Panc1 (cell line): ENCODE measurements around the gene USH1C. TPM values are rescaled to one million over a fixed set of nuclear protein-coding genes. Genes with fewer than 3 reads are reported as not detected.

Experiments
- ATAC-seq: fragments of 200-7000 bp; cut with Tn5 transposase; 2 replicates; pipeline ENCODE4 v1.9.1; 2020; ENCODE audit warnings: mild to moderate bottlenecking, moderate library complexity
- BruUV-seq: library from RNA; stranded (reverse); fragments of 400-500 nt; replicated peaks from 2 replicates; lab custom pipeline; 2021; lab: Mats Ljungman, UMichigan
- CTCF ChIA-PET: fragments of 300-600 bp; sonication (Branson Sonifier 250); formaldehyde crosslinking; loops from one replicate; lab custom pipeline; 2022; ENCODE audit warnings: antibody characterized with exemption; lab: Charles Lee
- POLR2A ChIA-PET: fragments of 300-600 bp; sonication (Branson Sonifier 250); formaldehyde crosslinking; loops from one replicate; lab custom pipeline; 2022; ENCODE audit warnings: antibody characterized with exemption; lab: Charles Lee
- DNase-seq: peaks from one replicate; pipeline ENCODE4 v3.0.0-alpha.2; 2010; ENCODE audit warnings: low read depth, low spot score
- H3K27ac ChIP-seq: 2 replicates; pipeline ENCODE4 v1.5.1; 2011; ENCODE audit warnings: mild to moderate bottlenecking, low read length, inconsistent platforms
- H3K27me3 ChIP-seq: fragments of 200-500 bp; sonication (Bioruptor generic); 2 replicates; pipeline ENCODE4 v1.6.0; 2014; ENCODE audit warnings: low read length, inconsistent platforms; ENCODE audit not compliant: control insufficient read depth, insufficient read depth
- H3K36me3 ChIP-seq: fragments of 200-500 bp; sonication (Bioruptor generic); 2 replicates; pipeline ENCODE4 v1.5.1; 2014; ENCODE audit warnings: inconsistent platforms, mild to moderate bottlenecking, low read length, moderate library complexity; ENCODE audit not compliant: control insufficient read depth, insufficient read depth
- H3K4me1 ChIP-seq: 2 replicates; pipeline ENCODE4 v1.5.1; 2011; ENCODE audit warnings: inconsistent platforms, mild to moderate bottlenecking, low read length, moderate library complexity; ENCODE audit not compliant: control insufficient read depth, insufficient read depth
- H3K4me3 ChIP-seq, 2 experiments: 2 replicates each; pipeline ENCODE4 v1.5.1; 2011 to 2012; ENCODE audit warnings: low read depth in 2 of 2, low read length in 2 of 2, mild to moderate bottlenecking in 2 of 2, inconsistent platforms in 1 of 2, moderate library complexity in 1 of 2
- H3K9me3 ChIP-seq: fragments of 200-500 bp; sonication (Bioruptor generic); 2 replicates; pipeline ENCODE4 v1.5.1; 2014; ENCODE audit warnings: low read depth, mild to moderate bottlenecking, inconsistent platforms, low read length, moderate library complexity; ENCODE audit not compliant: control insufficient read depth, insufficient read depth
- POLR2AphosphoS5 ChIP-seq: IDR thresholded peaks from 2 replicates; pipeline ENCODE4 v1.6.1; 2012; ENCODE audit warnings: mild to moderate bottlenecking, low read depth, low read length, moderate library complexity
- SIN3A ChIP-seq: IDR thresholded peaks from 2 replicates; pipeline ENCODE4 v1.6.1; 2012; ENCODE audit warnings: low read depth, mild to moderate bottlenecking, low read length, moderate library complexity, borderline replicate concordance; ENCODE audit not compliant: insufficient read depth
- TCF7L2 ChIP-seq: IDR thresholded peaks from 2 replicates; pipeline ENCODE4 v1.6.1; 2011; ENCODE audit warnings: mild to moderate bottlenecking, low read depth, low read length, inconsistent platforms
- in situ Hi-C: cut with HindIII; loops from 2 replicates; pipeline ENCODE4 v1.10.0; 2016; ENCODE audit warnings: low sequenced_read_pairs, low pct_unique_long_range_greater_than_20kb
- intact Hi-C: fragments of 100-400 bp; cut with micrococcal nuclease; formaldehyde crosslinking; loops from one replicate; pipeline ENCODE4 v1.10.0; 2022; ENCODE audit not compliant: unreplicated experiment
- total RNA-seq: library from RNA; stranded (reverse); gene quantifications from one replicate; pipeline ENCODE4 v1.2.1, GENCODE V29; 2021; ENCODE audit not compliant: unreplicated experiment
- TF ChIP-seq, protein P1 (sequence below), 2 experiments: IDR thresholded peaks; 2 replicates each; pipeline ENCODE4 v1.6.1; 2011 to 2012; ENCODE audit warnings: low read depth in 2 of 2, control low read depth in 1 of 2, low read length in 1 of 2, mild to moderate bottlenecking in 1 of 2, moderate library complexity in 1 of 2; ENCODE audit not compliant: insufficient read depth in 1 of 2
- TF ChIP-seq, protein P2 (sequence below): fragments of 450-650 bp; IDR thresholded peaks from 2 replicates; pipeline ENCODE4 v1.5.1; 2017; ENCODE audit warnings: mild to moderate bottlenecking

USH1C gene
- total RNA-seq, 1 experiment from 2014 or later, result not detected

DNA sequence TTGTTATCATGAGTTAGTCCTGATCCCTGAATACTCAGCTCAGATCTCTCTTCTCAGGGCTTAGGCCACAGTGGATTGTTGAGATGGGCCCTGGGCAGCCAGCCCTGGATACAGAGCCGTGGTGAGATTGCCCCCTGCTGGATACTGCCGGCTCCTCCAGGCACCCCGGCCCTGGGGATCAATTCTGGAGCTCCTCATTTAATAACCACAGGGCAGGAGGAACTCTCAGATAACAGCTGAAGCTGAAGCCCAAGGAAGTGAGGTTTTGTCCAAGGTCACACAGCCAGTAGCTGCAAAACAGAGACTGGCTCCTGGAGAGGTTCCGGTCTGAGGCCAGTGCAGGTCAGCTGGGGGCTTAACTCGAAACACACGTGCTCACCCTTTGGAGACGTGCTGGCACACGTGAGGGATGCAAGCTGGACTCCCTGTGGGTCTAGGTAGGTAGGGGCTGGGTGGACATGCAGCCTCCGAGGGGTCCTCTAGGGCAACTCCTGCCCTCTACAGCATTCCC lies 16.0 kb downstream of the USH1C start:
- in situ Hi-C loops, result no loop called here
- ChIA-PET CTCF (interaction anchor here (0.6 to 2.1 kb wide), 12 partner anchors 9 to 460 kb away, joined by 3 to 16 read pairs (median 4); partner anchors contain the start of gene KCNJ11), POLR2A (no interaction called here)
- H3K27ac ChIP-seq, result no peak overlapping the region
- peak; percentile 90 for ATAC-seq
- TF ChIP-seq, protein P1, sequence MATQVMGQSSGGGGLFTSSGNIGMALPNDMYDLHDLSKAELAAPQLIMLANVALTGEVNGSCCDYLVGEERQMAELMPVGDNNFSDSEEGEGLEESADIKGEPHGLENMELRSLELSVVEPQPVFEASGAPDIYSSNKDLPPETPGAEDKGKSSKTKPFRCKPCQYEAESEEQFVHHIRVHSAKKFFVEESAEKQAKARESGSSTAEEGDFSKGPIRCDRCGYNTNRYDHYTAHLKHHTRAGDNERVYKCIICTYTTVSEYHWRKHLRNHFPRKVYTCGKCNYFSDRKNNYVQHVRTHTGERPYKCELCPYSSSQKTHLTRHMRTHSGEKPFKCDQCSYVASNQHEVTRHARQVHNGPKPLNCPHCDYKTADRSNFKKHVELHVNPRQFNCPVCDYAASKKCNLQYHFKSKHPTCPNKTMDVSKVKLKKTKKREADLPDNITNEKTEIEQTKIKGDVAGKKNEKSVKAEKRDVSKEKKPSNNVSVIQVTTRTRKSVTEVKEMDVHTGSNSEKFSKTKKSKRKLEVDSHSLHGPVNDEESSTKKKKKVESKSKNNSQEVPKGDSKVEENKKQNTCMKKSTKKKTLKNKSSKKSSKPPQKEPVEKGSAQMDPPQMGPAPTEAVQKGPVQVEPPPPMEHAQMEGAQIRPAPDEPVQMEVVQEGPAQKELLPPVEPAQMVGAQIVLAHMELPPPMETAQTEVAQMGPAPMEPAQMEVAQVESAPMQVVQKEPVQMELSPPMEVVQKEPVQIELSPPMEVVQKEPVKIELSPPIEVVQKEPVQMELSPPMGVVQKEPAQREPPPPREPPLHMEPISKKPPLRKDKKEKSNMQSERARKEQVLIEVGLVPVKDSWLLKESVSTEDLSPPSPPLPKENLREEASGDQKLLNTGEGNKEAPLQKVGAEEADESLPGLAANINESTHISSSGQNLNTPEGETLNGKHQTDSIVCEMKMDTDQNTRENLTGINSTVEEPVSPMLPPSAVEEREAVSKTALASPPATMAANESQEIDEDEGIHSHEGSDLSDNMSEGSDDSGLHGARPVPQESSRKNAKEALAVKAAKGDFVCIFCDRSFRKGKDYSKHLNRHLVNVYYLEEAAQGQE (IDR thresholded peaks at IDR 0.05; ENCODE audit: insufficient read depth in 1 of 2, low read depth in 2 of 2, low read length in 1 of 2), result no peak
- no peak for TF ChIP-seq POLR2AphosphoS5
- TF ChIP-seq, protein P2, sequence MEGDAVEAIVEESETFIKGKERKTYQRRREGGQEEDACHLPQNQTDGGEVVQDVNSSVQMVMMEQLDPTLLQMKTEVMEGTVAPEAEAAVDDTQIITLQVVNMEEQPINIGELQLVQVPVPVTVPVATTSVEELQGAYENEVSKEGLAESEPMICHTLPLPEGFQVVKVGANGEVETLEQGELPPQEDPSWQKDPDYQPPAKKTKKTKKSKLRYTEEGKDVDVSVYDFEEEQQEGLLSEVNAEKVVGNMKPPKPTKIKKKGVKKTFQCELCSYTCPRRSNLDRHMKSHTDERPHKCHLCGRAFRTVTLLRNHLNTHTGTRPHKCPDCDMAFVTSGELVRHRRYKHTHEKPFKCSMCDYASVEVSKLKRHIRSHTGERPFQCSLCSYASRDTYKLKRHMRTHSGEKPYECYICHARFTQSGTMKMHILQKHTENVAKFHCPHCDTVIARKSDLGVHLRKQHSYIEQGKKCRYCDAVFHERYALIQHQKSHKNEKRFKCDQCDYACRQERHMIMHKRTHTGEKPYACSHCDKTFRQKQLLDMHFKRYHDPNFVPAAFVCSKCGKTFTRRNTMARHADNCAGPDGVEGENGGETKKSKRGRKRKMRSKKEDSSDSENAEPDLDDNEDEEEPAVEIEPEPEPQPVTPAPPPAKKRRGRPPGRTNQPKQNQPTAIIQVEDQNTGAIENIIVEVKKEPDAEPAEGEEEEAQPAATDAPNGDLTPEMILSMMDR, result peak; percentile 92
- no TSS peak for BruUV-seq
- no peak overlapping the region for H3K4me3 ChIP-seq
- no peaks in the 10 kb centered on the region for H3K9me3 ChIP-seq
- intact Hi-C loops, result loop anchor here (2.0 kb wide), 1 partner anchor 143 kb away; no protein-coding TSS in a partner anchor
- H3K36me3 ChIP-seq, result no peaks in the 10 kb centered on the region
- DNase-seq, result peak; percentile 5
- no peaks in the 10 kb centered on the region; the same call in 1 of the 2 replicates for H3K27me3 ChIP-seq
- no peaks in the 10 kb centered on the region for H3K4me1 ChIP-seq

DNA sequence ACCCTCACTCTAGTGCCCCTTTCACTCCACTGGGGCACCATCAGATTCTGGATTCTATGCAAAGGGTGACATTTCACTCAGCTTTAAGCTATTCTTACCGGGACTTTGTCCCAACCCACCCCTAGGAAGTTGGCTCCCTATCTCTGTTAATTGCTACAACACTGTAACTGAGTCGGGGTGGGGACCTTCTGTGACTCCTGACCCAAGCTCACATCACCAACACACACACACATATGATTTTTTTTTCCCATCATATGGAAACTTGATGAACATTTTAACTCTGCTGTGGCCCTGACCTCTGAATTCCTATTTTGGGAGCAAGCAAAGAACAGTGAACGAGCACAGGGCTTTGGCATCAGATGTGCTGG lies 16.6 kb downstream of the USH1C start:
- no peak overlapping the region for H3K4me3 ChIP-seq
- CTCF ChIA-PET, result interaction anchor here (0.7 to 2.1 kb wide), 10 partner anchors 8 to 244 kb away, joined by 3 to 16 read pairs (median 4); partner anchors contain the start of gene KCNJ11
- ATAC-seq, result no peak
- no TSS peak for BruUV-seq
- TF ChIP-seq POLR2AphosphoS5 (no peak), SIN3A (no peak), TCF7L2 (no peak)
- TF ChIP-seq, protein P2, result no peak
- TF ChIP-seq, protein P1 (IDR thresholded peaks at IDR 0.05; ENCODE audit: insufficient read depth in 1 of 2, low read depth in 2 of 2, low read length in 1 of 2), result no peak
- no peak for DNase-seq
- no peaks in the 10 kb centered on the region; the same call in 1 of the 2 replicates for H3K27me3 ChIP-seq
- in situ Hi-C loops, result no loop called here
- no peaks in the 10 kb centered on the region for H3K36me3 ChIP-seq
- no peaks in the 10 kb centered on the region for H3K9me3 ChIP-seq
- POLR2A ChIA-PET, result no interaction called here
- no peak overlapping the region for H3K27ac ChIP-seq
- H3K4me1 ChIP-seq, result no peaks in the 10 kb centered on the region
- intact Hi-C loops, result no loop called here
